NCI-H526 (cell line): ENCODE data around the gene CLIP1.
A peak's percentile ranks its signal among the peaks of the same experiment; 100 is the strongest.

ENCODE experiments used
- DNase-seq, 2 experiments: peaks; one replicate each; lab custom pipeline; 2025; lab: John Stamatoyannopoulos, UW

Gene CLIP1

DNA sequence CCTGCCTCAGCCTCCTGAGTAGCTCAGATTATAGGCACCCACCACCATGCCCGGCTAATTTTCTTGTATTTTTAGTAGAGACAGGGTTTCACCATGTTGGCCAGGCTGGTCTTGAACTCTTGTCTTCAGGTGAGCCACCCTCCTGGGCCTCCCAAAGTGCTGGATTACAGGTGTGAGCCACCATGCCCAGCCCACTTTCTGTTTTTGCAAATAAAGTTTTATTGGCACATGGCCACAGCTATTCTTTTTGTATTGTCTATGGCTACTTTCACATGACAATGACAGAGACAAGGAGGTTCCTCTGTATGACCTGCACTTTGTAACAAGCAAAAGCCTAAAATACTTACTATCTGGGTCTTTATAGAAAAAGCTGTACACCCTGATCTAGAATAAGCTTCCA, 176.9 kb downstream of the CLIP1 start:
- DNase-seq: no peak

DNA sequence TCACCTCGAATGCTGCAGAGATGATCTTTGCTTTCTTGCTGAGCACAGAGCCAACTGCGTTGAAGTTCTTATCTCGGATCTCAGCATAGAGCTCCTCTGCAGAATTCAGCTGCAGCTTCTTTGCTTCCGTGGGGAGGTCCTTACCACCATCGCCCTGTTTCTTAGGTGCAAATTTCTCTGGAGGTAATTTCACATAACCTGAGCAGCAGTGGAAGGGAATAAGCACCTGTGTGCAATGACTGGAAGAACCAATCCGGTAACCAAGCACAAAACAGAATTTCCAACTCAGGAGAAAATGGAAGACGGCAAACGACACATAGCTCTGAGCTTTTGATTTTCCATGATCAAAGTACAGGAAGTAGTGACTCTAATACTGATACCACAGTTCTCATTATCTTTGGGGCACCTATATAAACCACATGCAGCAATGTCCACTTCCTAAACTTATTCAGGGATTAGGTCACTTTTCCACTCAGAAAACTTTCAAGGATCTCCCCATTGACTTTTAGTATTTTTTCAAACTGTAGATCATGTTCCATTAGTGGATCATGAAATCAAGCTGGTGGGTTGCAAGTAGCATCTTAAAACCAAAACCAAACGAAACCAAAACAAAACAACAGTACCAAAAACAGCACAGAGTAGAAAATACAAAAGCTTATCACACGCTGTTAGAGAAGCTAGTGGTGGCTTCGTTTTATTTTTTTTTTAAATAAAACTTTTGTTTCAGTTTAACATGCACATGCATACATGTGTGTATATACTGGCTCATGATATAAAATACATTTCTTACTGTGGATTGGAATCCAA, 177.7 kb downstream of the CLIP1 start:
- no peak for DNase-seq

DNA sequence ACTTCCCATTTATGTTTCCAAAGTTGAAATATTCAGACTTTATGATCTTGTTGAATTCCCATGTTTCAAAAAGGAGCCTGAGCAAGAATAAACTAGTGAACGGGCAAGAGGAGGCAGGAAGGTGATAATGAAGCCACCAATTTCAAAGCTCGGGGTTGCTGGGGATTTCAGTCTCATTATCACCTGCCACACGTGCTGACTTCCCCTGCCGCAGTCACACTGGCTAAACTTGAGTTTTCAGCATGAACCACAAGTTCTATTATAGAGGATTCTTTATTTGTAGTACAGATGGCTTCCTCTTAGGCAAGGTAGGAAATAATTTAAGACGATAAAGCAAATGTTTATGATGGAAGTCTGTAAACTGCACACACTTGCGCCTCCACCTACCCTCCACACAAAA, 178.5 kb downstream of the CLIP1 start:
- DNase-seq: no peak

DNA sequence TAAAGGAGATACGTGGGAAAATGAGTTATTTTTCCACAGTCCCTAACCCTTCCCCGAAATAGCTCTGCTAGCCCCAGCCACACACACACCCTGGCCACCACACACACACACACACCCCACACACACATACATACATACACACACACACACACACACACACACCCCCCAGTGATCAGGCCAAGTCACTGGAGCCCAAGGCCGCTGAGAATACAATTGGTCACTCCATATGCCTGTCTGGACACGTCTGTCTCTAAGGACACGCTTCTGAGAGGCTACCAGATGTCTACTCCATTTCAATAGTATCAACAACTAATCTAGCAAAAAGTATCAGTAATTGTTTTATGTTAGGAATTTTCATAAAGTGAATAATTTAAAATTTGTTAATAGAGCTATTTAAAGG, 183.6 kb downstream of the CLIP1 start:
- no peak for DNase-seq

DNA sequence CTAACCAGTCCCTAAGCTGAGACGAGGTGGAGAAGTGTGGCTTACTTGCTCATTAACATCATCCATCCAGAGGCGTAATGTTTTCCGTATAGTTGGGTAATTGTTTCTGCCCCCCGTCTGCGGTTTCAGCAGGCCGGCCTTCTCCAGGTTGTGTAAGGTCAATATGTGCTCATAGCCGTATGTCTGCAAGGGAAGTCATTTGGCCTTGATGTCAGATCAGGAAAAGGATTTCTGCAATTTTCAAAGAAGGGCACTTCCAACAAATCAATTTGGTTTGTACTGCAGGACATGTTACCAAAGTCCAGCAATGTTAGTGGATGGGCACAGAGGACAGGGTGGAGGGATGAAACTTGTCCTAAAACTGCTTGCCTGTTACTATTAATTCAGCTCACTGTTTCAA, 186.7 kb downstream of the CLIP1 start:
- DNase-seq: no peak

DNA sequence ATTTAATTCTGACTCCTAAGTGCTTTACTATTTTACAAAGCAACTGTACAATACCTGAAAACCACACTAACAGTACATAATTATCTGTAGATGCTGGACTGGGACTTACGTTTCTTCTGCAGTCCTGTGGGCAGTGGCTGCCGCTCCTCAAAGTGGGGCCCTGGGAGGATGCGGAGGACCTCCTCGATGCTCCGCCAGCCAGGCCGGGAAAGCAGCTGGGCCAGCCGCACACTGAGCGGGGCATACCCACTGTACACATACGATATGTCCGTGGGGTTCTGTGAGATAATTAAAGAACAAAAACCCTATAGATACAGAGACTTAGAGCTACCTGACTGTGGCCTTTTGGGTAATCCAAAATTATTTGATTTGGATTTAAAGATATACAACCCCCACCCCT, 189.8 kb downstream of the CLIP1 start:
- no peak for DNase-seq

DNA sequence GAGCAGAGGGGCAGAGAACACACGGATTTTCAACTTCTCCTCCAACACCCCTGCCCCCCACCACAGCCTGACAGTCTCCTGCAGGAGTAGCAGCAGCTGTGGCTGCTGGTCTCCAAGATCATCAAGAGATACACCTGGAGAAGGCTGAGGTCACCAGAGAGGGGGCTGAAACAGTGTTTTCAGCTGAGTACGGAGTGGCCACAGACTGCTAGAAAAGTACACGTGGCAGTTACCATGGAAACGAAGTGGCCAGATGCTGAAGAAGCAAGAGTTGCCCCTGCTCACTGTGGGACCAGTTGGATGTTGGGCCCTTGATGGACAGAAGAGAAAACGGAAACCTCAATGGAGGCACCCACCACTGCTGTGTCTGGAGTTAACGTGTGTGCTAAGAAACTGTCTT, 191.7 kb downstream of the CLIP1 start:
- no peak for DNase-seq

DNA sequence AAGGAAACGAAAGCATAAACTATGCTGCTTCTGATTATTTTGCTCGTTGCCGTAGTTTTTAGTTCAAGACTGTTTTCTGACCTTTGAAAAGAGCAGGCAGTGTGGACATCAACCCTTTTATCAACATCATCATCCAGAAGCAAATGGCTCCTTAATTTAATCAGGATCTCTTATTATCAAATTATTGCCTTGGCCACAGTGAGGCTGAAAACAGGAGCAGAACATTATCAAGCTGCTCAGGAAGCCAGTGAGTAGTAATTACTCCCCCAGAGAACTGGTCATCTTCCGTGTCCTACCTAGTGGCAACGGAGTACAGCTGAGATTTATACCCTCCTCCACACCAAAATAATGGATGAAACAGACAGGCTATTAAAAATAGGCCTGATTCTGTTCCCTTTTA, 194.4 kb downstream of the CLIP1 start:
- DNase-seq: no peak

DNA sequence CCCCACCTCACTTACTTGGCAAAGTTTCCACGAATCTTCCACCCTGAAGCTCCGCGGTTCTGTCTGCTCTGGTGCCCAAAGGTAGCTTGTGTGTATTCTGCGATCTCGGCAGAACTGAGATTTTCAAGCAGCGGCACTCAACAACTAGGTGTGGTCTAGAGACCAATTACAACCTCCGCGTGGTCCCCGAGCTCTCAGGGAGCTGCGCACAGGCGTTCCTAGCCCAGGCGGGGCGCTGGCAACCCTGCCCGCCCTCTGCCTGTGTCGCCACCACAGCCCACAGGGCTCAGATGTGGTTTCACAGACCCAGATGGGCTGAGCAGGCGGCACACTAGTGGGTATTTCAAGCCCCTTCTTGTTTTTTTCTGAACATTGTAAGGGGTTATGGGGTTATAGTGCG, 195.1 kb downstream of the CLIP1 start:
- peak; percentile 5 to 54 for DNase-seq

DNA sequence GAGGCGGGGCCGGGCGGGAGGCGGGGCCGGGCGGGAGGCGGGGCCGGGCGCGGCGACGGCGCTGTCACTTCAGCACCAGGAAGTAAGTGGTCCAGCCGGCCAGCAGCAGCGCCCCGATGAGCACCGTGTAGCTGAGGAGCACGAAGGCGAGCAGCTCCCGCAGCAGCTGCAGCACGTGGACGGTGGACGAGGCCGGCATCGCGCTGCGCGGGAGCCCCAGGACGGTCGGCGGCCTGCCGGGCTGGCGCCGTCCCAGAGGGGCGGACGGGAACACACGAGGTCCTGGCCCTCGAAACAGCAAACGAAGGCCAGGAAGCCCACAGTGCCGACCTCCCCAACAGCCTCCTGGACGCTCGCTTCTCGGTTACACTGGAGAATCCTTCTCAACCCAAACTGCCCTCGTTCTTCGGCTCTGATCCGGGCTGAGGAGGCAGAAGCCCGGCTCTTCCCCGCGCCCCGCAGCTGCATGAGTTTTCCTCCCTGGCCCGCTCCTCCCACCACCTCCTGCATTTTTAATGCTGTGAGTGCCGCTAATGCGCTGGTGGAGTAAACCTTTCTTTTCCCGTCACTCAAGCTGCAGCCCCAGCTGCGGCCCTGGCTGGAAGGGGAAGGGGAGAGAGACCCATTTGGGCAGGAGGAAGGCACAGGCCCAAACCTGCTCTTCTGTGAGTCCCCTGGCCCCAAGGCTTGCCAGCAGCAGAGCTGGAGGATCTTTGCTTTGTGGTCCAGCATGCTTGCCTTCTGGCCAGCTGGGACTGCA, 195.9 kb downstream of the CLIP1 start:
- DNase-seq: peak; percentile 40 to 63

DNA sequence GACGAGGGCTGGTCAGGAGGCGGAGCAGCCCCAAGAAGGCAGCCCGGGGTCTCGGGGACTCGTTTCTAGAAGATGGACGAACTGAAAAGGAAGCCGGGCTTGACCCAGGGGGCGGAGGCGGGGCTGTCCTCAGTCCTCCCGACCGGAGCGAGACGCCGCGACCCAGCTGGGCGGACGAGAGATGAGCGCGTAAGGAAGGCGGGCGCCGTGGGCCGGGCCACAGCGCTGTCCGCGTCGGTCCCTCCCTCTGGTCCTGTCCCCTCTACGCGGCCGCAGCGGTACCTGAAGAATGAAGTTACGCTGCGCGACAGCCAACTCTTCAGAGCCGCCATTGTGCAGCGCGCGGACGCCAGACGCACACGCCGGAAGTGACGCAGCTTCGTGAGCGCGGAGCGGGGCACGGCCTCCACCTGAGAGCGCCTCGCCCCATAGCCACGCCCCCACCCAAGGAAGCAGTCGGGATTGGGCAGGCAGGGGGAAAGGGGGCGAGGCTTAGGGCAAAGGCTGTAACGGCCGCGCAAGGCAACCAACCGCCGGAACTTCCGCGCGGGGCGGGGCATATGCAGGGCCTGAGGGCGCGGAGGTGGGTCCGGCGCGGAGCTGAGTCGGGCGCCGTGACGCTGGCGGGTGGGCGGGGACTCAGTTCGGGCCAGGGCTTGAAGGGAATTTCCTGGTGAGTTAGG, 196.6 kb downstream of the CLIP1 start, which contains the start of gene DIABLO:
TSS of gene DIABLO (minus strand) at position 370 of the 683 bp plus-strand sequence. CDS start at position 332, 38 bp downstream.
- DNase-seq: peak; percentile 98 to 100
